Peyer's patch (tissue), 4 donors: ENCODE measurements around the gene MACROD2. TPM values are rescaled to one million over a fixed set of nuclear protein-coding genes. Genes with fewer than 3 reads are reported as not detected.

Experiments
- DNase-seq, 3 donors: peaks; one replicate each; pipeline ENCODE4 v3.0.0-alpha.2; 2017 to 2019
- H3K27ac ChIP-seq, 4 donors: fragments of 200-600 bp; sonication (generic); one replicate each; pipeline ENCODE4 v1.5.1; 2016 to 2019
- H3K27me3 ChIP-seq, 2 donors: fragments of 200-600 bp; sonication (generic); one replicate each; pipeline ENCODE4 v1.5.1; 2019
- H3K36me3 ChIP-seq, 3 donors: fragments of 200-600 bp; sonication (generic); one replicate each; pipeline ENCODE4 v1.5.1; 2016 to 2019
- H3K4me1 ChIP-seq, 4 donors: fragments of 200-600 bp; sonication (generic); one replicate each; pipeline ENCODE4 v1.5.1; 2016 to 2019
- H3K4me3 ChIP-seq, 4 donors: fragments of 200-600 bp; sonication (generic); 1 replicate in 3 of 4; 2 replicates in 1 of 4; pipeline ENCODE4 v1.5.1; 2016 to 2019; ENCODE audit warnings: mild to moderate bottlenecking in 1 of 4
- H3K9me3 ChIP-seq, 4 donors: fragments of 200-600 bp; sonication (generic); one replicate each; pipeline ENCODE4 v1.5.1; 2016 to 2019; ENCODE audit warnings: mild to moderate bottlenecking in 1 of 4
- POLR2A ChIP-seq, 2 donors: fragments of 450-650 bp; IDR thresholded peaks; one replicate each; pipeline ENCODE4 v1.5.1; 2017; ENCODE audit warnings: antibody characterized with exemption in 2 of 2, mild to moderate bottlenecking in 2 of 2, moderate library complexity in 2 of 2
- total RNA-seq, 4 donors: library from RNA; depleted of rRNA; stranded (reverse); fragments of >200 nt; gene quantifications; one replicate each; pipeline ENCODE4 v1.1.0, GENCODE V29; 2016
- TF ChIP-seq, protein P1 (sequence below), 6 experiments: fragments of 450-650 bp in 4 of 6; fragments of 200-600 bp in 2 of 6; sonication (generic) in 1 of 6; IDR thresholded peaks; one replicate each; pipeline ENCODE4 v1.5.1; 2017 to 2019; ENCODE audit warnings: antibody characterized with exemption in 6 of 6, mild to moderate bottlenecking in 3 of 6, moderate library complexity in 1 of 6

MACROD2 gene
- total RNA-seq, 4 donors from 2014 or later = 2.5 to 10.7 (median 6.5) TPM

GRCh38 chr20:14117768-14118167 is 122.5 kb downstream of the MACROD2 start:
- TF ChIP-seq, protein P1, sequence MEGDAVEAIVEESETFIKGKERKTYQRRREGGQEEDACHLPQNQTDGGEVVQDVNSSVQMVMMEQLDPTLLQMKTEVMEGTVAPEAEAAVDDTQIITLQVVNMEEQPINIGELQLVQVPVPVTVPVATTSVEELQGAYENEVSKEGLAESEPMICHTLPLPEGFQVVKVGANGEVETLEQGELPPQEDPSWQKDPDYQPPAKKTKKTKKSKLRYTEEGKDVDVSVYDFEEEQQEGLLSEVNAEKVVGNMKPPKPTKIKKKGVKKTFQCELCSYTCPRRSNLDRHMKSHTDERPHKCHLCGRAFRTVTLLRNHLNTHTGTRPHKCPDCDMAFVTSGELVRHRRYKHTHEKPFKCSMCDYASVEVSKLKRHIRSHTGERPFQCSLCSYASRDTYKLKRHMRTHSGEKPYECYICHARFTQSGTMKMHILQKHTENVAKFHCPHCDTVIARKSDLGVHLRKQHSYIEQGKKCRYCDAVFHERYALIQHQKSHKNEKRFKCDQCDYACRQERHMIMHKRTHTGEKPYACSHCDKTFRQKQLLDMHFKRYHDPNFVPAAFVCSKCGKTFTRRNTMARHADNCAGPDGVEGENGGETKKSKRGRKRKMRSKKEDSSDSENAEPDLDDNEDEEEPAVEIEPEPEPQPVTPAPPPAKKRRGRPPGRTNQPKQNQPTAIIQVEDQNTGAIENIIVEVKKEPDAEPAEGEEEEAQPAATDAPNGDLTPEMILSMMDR (IDR thresholded peaks at IDR 0.05) = no peak
- no peak for TF ChIP-seq POLR2A (IDR thresholded peaks at IDR 0.05)
- no peak overlapping the region for H3K4me3 ChIP-seq
- no peaks in the 10 kb centered on the region for H3K4me1 ChIP-seq
- no peaks in the 10 kb centered on the region for H3K9me3 ChIP-seq
- no peak overlapping the region for H3K27ac ChIP-seq
- no peaks in the 10 kb centered on the region for H3K27me3 ChIP-seq
- no peaks in the 10 kb centered on the region for H3K36me3 ChIP-seq
- no peak for DNase-seq

- Histone ChIP-seq H3K4me1 (no peaks in the 10 kb centered on the region), H3K9me3 (no peaks in the 10 kb centered on the region), H3K27me3 (no peaks in the 10 kb centered on the region), H3K36me3 (no peaks in the 10 kb centered on the region), H3K27ac (no peak overlapping the region), H3K4me3 (no peak overlapping the region)
- no peak for DNase-seq
- TF ChIP-seq POLR2A (IDR thresholded peaks at IDR 0.05) = no peak
- TF ChIP-seq, protein P1 (IDR thresholded peaks at IDR 0.05) = no peak
Measured at GRCh38 chr20:14126856-14127255, 131.5 kb downstream of the MACROD2 start.

- Histone ChIP-seq H3K36me3 (no peaks in the 10 kb centered on the region), H3K27ac (no peak overlapping the region), H3K27me3 (no peaks in the 10 kb centered on the region), H3K4me1 (no peaks in the 10 kb centered on the region), H3K9me3 (no peaks in the 10 kb centered on the region), H3K4me3 (no peak overlapping the region)
- no peak for TF ChIP-seq POLR2A (IDR thresholded peaks at IDR 0.05)
- TF ChIP-seq, protein P1 (IDR thresholded peaks at IDR 0.05) = no peak
- no peak for DNase-seq
Measured at GRCh38 chr20:14127514-14128223, 132.4 kb downstream of the MACROD2 start.

GRCh38 chr20:14134004-14134403 is 138.7 kb downstream of the MACROD2 start:
- no peak for DNase-seq
- Histone ChIP-seq H3K9me3 (peaks cover 0 to 3% (median 0%) of the 10 kb centered on the region in 4 donors), H3K27ac (no peak overlapping the region), H3K4me1 (no peaks in the 10 kb centered on the region), H3K4me3 (no peak overlapping the region), H3K36me3 (no peaks in the 10 kb centered on the region), H3K27me3 (no peaks in the 10 kb centered on the region)
- TF ChIP-seq, protein P1 (IDR thresholded peaks at IDR 0.05) = no peak
- TF ChIP-seq POLR2A (IDR thresholded peaks at IDR 0.05) = no peak

DNA sequence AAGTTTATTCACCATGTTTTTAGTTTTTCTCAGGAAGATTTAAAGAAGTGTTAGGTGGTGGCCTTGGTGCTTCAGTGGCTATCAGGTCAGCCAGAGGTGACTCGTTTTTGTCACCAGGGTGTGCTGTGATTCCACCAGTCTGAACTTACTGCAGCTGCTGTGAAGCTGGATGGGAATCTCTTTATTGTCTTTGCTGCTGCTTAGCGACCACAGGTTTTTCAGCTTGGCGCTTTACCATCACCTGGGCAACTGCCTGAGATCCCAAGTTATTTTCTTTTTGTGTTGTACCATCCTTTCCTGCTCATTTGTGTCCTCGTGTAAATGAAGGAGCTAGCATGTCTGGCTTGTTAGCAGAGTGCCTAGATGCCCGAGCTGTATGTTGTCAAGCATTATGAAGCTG is 146.9 kb downstream of the MACROD2 start:
- no peak overlapping the region for H3K27ac ChIP-seq

More for the DNA sequence above, 146.9 kb downstream of the MACROD2 start:
- DNase-seq = no peak
- H3K9me3 ChIP-seq = no peaks in the 10 kb centered on the region
- no peaks in the 10 kb centered on the region for H3K36me3 ChIP-seq
- H3K4me3 ChIP-seq = no peak overlapping the region
- no peaks in the 10 kb centered on the region for H3K4me1 ChIP-seq
- H3K27me3 ChIP-seq = no peaks in the 10 kb centered on the region
- TF ChIP-seq, protein P1 (IDR thresholded peaks at IDR 0.05) = peak in 3 of 6 experiments; percentile 31 to 38 (median 38)
- no peak for TF ChIP-seq POLR2A (IDR thresholded peaks at IDR 0.05)
